GM18498 (cell line): ENCODE measurements around the gene BTBD3.

Source experiments
- ATAC-seq: cut with Tn5 transposase; IDR thresholded peaks from one replicate; pipeline ENCODE4 v1.9.1; 2021; ENCODE audit warnings: mild to moderate bottlenecking, moderate library complexity; ENCODE audit not compliant: unreplicated experiment

Gene BTBD3

DNA sequence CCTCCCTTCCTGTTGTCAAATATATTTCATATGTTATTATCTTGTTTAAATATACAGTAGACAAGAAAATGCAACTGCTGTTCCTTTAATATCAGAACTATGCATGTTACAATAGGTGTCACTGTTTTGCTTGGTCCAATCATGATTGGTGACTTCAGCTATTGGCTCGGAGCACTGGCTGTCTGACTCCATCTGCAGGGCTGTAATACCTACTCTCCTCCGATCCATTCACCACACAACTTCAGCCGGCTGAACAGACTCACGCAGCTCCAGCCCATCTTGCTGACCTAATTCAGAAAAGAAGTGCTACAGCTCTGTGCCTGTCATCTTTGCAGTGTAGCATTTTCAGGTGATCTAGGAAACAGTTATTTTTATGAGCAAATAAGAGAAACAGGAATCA, at the start of gene BTBD3:
BTBD3 (plus strand) TSS at position 231 of the 400 bp plus-strand sequence. CDS start 383 bp downstream, outside the sequence.
- peak; percentile 95 for ATAC-seq

DNA sequence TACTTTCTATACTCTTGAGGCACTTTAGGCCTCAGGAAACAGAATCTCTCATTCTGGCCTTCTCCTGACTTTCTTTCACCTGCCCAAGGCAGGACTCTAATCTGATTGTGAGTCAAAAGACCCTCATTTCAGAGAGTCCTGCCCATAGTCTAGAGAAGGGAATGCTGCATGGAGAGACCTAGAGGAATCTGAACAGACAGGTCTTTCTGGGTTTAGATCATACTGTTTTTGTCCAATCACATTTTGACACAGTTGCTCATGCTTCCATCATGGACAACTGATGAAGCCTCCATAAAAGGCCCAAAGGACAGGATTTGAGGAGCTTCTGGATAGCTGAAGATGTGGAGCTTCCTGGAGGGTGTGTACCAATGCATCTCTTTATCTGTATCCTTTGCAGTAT, 48.1 kb upstream of the BTBD3 start:
- ATAC-seq: no peak

DNA sequence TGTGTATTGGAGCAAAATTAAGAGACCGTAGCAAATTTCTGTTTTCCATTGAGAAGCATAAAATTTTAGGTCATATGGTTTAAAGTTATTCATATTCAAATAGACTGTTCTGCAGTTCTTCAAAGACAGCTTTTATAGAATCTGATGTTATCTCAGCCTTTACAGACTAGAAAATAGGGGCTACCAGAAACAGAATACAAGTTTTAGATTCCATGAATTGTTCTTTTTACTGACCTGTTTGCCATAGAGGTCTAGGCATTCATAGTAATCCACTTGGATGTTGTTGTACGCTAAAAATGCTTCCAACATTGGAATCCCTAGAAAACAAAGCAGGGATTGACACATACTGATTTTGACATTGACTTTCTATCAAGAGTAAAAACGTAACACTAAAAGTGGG, 47.3 kb upstream of the BTBD3 start:
- no peak for ATAC-seq

GRCh38 chr20:11876555-11876954, 41.1 kb upstream of the BTBD3 start:
- no peak for ATAC-seq

- ATAC-seq: no peak
These were observed 37.0 kb upstream of the BTBD3 start for GRCh38 chr20:11880680-11881079.

GRCh38 chr20:11881449-11881848, 36.2 kb upstream of the BTBD3 start:
- no peak for ATAC-seq

DNA sequence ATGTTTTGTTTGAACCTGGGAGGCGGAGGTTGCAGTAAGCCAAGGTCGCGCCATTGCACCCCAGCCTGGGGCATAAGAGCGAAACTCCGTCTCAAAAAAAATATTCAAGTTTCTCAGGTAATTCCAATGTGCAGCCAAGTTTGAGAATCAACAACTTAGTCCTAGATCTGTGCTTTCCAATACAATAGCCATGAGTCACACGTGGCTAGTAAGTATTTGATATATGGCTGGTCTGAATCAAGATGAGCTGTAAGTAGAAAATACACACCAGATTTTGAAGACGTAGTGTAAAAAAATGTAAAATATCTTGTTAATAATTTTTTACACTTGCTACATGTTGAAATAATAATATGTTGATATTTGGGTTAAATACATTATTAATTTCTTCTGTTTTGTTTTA, 35.0 kb upstream of the BTBD3 start:
- no peak for ATAC-seq

DNA sequence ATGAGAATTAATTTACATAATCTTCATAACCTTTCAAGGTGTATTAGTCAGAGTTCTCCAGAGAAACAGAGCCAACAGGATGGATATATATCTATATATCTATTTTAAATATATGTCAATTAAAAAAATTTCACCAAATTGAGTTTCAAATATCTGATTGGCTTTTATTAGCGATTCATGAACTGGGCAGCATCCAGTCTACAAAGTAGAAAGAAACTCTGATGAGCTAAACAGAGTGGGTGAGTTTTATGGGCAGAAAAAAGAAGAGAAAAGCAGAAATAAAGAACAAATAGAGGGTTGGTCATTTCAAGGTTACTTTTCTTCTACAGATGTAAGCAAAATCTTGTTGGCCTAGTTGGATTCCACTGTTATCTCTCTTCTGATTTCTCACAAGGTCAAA, 29.0 kb upstream of the BTBD3 start:
- no peak for ATAC-seq

DNA sequence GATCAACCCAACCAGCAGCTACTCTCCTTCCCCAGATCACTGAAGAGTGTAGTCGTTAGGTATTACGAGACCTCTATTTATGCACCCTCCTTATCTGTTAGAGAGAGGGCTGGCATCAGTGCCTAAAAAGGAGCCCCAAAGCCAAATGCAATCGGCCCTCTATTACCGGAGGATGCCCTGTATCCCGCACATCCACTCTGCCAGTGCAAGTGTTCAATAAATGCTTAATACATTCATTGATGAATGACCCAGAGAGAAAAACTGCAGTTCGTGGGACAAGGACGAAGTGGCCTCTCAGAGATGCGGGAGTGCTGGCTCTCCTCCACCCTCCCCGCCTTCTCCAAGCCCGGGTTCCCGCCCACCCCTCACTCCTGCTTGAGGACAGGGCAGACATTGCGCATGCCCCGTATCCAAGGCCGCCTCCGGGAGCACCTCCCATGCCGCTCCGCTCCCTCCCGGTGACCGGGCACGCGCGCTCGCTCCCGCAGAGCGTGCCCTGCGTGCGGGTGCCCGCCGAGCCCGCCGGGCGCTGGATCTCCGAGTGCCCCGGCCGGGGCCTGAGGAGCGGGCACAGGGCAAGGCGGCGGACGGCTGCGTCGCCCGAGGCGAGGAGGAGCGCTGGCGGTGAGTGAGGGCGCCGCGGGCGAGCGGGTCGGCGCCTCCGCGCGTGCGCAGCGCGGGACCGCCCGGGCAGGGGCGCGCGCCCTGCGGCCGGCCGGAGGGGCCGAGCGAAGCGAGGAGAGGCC, 27.2 kb upstream of the BTBD3 start:
- peak; percentile 79 for ATAC-seq

DNA sequence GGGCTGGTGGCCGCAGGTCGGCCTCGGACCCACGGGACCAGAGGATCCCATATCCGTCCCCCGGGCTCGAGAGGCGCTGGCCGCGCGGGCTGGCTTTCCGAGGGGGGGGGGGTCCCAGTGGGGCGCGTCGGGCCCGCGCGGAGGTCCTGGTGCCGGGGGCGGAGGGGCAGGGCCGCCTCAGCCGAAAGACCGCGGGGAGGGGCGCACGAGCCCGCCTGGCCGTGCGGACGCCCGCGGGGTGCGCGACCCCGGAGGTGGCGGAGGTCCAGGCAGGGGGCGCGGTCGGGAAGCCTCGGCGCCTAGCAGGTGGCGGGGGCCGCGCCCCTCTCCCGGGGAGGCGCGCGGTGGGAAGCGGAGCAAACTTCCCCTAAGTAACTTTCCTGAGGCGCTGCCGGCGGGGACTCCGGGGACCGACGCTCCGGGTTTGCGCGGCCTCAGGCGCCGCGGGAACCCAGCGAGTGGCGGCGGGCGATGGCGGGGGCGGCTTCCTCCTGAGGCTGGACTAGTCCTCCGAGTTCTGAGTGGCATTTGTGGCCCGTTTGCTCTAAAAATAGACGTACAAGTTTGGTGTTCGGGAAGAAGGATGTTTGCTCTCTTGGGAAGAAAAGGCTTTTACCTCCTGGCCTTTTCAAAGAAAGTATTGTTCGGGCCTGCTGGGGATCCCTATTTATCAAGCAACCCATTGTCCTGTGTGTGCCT, 26.5 kb upstream of the BTBD3 start:
- ATAC-seq: peak; percentile 40

- ATAC-seq: peak; percentile 51
These were observed 25.7 kb upstream of the BTBD3 start for GRCh38 chr20:11891776-11892545.

DNA sequence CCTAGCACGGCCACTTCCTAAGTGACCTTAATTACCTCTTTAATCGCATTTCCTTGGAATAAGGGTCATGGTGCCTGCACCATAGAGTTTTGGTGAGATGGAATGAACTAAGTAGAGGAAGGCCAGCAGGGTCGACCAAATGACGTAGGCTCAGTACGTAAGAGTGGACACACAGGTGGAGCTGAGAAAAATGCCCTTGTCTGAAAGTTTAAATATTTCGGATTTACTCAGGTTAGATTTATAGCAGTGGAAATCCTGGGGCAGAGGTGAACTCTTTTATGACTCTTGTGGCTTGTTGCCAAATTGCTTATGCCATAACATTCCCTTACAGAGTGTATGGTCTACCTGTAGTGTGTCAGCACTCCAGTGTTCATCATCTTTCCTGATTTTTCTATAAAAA, 23.6 kb upstream of the BTBD3 start:
- ATAC-seq: no peak

- ATAC-seq: no peak
These were observed 21.8 kb upstream of the BTBD3 start for GRCh38 chr20:11895861-11896387.

- no peak for ATAC-seq
These were observed 16.6 kb upstream of the BTBD3 start for GRCh38 chr20:11901127-11901526.

GRCh38 chr20:11902285-11902697, 15.4 kb upstream of the BTBD3 start:
- ATAC-seq: no peak

GRCh38 chr20:11905460-11906179, 12.1 kb upstream of the BTBD3 start:
- no peak for ATAC-seq

DNA sequence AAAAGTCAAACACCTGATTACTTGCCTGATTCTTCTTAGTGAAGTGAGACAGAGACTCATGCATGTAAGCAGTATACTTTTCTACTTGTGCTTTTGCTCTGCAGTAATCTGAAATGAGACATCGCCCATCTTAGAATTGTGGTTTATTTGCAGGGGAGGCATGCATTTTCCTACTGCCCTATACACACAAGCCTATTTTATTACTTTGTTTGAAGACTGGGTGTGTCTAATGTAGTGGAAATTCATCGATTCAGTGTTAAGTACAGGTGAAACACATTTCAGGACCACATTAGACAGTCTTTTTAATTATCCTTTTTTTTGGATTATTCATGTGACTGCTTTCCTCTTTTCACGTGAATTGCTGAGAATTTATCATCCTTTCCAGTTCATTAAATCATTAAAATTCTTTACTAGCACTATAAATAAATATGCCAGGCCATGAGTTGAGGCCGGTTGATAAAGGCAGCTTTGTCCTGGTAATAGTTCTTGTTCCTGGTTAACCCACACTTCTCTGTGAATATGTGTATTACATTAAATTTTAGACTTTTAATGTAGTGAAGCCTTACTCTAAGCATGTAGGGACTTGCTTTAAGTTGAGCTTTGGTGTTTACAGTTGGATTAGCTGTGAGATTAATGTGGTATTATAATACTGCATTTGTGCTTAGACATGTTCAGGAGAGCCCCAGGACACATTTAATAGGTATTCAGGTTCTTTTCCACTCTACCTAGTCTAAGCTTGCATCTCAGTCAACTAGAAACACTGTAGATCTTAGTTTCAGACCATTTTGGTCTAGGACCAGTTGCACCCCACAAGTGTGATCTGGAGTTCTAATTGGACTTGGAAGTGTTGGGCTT, 10.8 kb upstream of the BTBD3 start:
- no peak for ATAC-seq

DNA sequence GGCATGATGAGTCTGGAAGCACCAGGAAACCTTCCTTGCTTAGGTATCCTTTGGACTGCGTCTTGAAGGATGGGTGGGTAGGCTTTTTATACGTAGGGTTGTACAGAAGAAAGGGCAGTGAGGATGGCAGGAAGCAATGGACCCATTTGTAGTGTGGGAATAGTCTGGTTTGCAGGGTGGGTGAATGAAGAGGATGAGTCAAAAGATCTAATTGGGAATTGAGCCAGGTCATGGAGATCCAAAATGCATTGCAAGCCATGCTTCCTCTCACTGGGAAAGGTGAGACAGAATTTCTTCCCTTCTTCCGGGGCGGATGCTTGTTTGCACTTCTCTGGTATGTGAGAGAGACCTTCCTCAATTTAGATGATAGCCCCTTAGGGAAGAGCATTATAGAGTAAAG, 10.1 kb upstream of the BTBD3 start:
- ATAC-seq: no peak

DNA sequence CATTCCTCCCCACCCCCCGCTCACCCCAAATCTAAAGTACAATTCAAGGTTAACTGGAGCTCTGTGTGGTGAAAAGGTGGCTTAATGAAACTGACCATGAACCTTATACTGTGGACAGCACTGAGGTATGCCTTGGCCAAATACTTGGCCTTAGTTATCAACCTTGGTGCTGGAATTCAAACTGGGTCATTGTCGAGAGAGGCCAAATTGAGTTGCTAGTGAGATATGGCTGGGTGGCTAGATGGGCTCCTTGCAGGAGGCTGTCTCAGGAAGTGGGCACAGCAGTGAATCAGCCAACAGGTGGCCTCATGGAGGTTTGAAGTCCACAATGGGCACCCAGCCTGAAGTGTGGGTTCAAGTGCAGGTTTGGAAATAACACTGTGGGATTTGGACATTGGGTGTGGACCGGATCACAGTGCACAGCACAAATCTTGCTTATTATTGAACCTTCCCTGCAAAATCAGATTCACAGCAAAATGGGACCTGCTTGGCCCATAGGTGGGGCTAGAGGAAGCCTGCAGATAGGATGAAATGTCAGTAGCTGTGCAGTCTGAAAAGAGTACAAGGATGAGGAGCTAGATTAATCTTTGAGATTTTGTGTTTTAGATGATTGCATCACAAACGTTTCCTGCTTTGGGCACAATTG, 5.6 kb upstream of the BTBD3 start:
- ATAC-seq: no peak
